ENCODE results near the gene ABO. TPM values are rescaled to one million over a fixed set of nuclear protein-coding genes. Genes with fewer than 3 reads are reported as not detected.

Gene ABO
- total and polyA plus RNA-seq, 2 donors (not counting 3 experiments of a cell fraction or from before 2014, with no cell fraction given): not detected

DNA sequence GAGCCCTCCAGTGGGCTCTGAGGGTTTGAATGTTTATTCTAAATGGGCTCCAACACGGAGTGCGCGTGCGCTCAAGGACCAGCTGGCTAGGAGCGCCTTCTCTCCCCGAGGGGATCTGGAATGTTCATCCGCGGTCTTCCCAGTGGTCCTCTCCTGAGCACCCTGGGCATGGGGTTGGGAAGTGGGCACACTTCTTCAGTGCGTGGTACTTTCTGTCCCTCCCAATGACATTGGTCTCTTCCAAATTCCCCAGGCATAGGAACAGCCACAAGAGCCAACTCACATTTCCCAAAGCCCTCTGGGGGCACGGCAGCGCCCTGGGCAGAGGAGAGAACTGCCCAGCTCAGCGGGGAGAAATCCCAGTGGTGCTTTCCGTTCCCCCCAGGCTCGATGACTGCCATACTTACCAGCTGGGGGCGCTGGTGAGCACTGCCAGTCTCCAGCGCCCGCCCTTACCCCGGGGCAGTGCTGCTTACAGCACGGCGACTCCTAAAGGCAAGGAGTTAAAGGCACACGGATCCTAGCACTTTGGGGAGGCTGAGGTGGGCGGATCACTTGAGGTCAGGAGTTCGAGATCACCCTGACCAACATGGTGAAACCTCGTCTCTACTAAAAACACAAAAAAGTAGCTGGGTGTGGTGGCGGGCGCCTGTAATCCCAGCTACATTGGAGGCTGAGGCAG is 36.0 kb downstream of the ABO start:
- Histone ChIP-seq H3K9me3 (replicated peaks; ENCODE audit: control insufficient read depth, insufficient read depth, low read length) (no peaks in the 10 kb centered on the region), H3K4me1 (ENCODE audit: control insufficient read depth, extremely low read depth, insufficient read depth, low read length) (peaks cover 19% of the 10 kb centered on the region), H3K9ac (replicated peaks; ENCODE audit: extremely low read depth, insufficient read depth, low read length) (peak overlapping the region; percentile 41), H3K9me1 (replicated peaks; ENCODE audit: control insufficient read depth, extremely low read depth, insufficient read depth, low read length) (no peaks in the 10 kb centered on the region), H3K27me3 (ENCODE audit: control insufficient read depth in 2 of 2, insufficient read depth in 2 of 2, low read length in 2 of 2) (peaks cover 2 to 6% of the 10 kb centered on the region in 2 experiments), H3K4me3 (replicated peaks in 1 of 3; ENCODE audit: insufficient read depth in 1 of 3, low read depth in 1 of 3, low read length in 3 of 3) (peak overlapping the region in 2 of 3 experiments; percentile 3 to 11), H3K79me2 (ENCODE audit: control insufficient read depth, insufficient read depth, low read length) (no peaks in the 10 kb centered on the region), H4K20me1 (replicated peaks; ENCODE audit: control insufficient read depth, extremely low read depth, insufficient read depth, low read length) (no peaks in the 10 kb centered on the region), H3K36me3 (ENCODE audit: control insufficient read depth in 2 of 2, extremely low read depth in 1 of 2, insufficient read depth in 2 of 2, low read length in 2 of 2) (no peaks in the 10 kb centered on the region), H3K4me2 (ENCODE audit: insufficient read depth, low read length) (peak overlapping the region; percentile 19), H2AFZ (ENCODE audit: low read depth, low read length) (peak overlapping the region; percentile 67), H3K27ac (ENCODE audit: insufficient read depth, low read depth, low read length) (peak overlapping the region; percentile 10)
- dilution Hi-C loops (cut with MboI; ENCODE audit: extremely low pct_ligation_motif_present, low sequenced_read_pairs) (no loop called here), intact Hi-C loops (cut with micrococcal nuclease) (loop anchor here (1.0 to 2.0 kb wide), 3 partner anchors 53 to 248 kb away; no protein-coding TSS in a partner anchor)
- FAIRE-seq (peak; percentile 83), DNase-seq (ENCODE audit: low read depth, low spot score) (peak; percentile 51)
- no TSS peak for BruUV-seq (replicated peaks)
- no peak for TF ChIP-seq POLR2A (IDR thresholded peaks at IDR 0.05; ENCODE audit: low read depth, low read length)
- TF ChIP-seq, protein P1, sequence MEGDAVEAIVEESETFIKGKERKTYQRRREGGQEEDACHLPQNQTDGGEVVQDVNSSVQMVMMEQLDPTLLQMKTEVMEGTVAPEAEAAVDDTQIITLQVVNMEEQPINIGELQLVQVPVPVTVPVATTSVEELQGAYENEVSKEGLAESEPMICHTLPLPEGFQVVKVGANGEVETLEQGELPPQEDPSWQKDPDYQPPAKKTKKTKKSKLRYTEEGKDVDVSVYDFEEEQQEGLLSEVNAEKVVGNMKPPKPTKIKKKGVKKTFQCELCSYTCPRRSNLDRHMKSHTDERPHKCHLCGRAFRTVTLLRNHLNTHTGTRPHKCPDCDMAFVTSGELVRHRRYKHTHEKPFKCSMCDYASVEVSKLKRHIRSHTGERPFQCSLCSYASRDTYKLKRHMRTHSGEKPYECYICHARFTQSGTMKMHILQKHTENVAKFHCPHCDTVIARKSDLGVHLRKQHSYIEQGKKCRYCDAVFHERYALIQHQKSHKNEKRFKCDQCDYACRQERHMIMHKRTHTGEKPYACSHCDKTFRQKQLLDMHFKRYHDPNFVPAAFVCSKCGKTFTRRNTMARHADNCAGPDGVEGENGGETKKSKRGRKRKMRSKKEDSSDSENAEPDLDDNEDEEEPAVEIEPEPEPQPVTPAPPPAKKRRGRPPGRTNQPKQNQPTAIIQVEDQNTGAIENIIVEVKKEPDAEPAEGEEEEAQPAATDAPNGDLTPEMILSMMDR (IDR thresholded peaks at IDR 0.05; ENCODE audit: extremely low read depth in 1 of 2, insufficient read depth in 1 of 2, low read depth in 1 of 2, low read length in 2 of 2): peak; percentile 85 to 92
- POLR2A ChIA-PET: interaction anchor here (0.9 kb wide), 1 partner anchor 208 kb away, joined by 4 read pairs; the partner anchor contains the start of gene GTF3C5
- CTCF ChIA-PET: interaction anchor here (0.7 to 4.4 kb wide), 19 partner anchors 8 to 248 kb away, joined by 3 to 42 read pairs (median 5); partner anchors contain the start of gene SURF6

DNA sequence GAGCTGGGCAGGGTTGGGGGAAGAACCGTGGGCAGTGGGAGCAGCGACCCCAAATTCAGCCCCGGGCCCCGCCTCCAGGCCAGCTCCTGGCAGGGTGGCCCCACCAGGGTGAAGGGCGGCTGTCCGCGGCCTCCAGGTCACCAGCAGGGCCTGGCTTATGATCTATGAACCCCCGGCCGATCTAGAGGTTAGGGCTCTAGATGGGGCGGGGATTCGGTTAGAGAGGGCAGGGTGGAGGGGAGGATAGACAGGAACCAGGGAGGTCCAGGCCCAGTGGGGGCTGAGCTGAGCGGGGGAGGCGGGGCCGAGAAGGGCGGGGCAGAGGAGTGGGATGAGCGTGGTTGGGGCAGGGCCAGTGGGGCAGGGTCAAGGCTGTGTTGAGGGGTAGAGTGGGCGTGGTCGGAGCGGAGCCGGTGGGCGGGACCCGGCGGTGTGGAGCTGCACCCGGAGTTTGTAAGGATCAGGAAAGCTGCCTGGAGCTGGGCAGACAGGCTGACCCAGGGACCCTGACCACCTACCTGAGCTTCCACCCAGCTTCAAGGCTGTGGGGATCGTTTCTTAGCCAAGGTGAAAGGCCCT is 36.6 kb downstream of the ABO start:
- intact Hi-C loops (cut with micrococcal nuclease) (loop anchor here (2.0 kb wide), 2 partner anchors 90 to 248 kb away; no protein-coding TSS in a partner anchor), dilution Hi-C loops (cut with MboI; ENCODE audit: extremely low pct_ligation_motif_present, low sequenced_read_pairs) (no loop called here)
- Histone ChIP-seq H3K27me3 (ENCODE audit: control insufficient read depth in 2 of 2, insufficient read depth in 2 of 2, low read length in 2 of 2) (peaks cover under 1 to 2% of the 10 kb centered on the region in 2 experiments), H3K27ac (ENCODE audit: insufficient read depth, low read depth, low read length) (peak overlapping the region; percentile 15), H3K9me3 (replicated peaks; ENCODE audit: control insufficient read depth, insufficient read depth, low read length) (no peaks in the 10 kb centered on the region), H3K4me3 (replicated peaks in 1 of 3; ENCODE audit: insufficient read depth in 1 of 3, low read depth in 1 of 3, low read length in 3 of 3) (peak overlapping the region in 2 of 3 experiments; percentile 3 to 11), H3K4me1 (ENCODE audit: control insufficient read depth, extremely low read depth, insufficient read depth, low read length) (peaks cover 19% of the 10 kb centered on the region), H3K4me2 (ENCODE audit: insufficient read depth, low read length) (peak overlapping the region; percentile 19), H2AFZ (ENCODE audit: low read depth, low read length) (peak overlapping the region; percentile 67), H3K9me1 (replicated peaks; ENCODE audit: control insufficient read depth, extremely low read depth, insufficient read depth, low read length) (no peaks in the 10 kb centered on the region), H3K79me2 (ENCODE audit: control insufficient read depth, insufficient read depth, low read length) (no peaks in the 10 kb centered on the region), H3K36me3 (ENCODE audit: control insufficient read depth in 2 of 2, extremely low read depth in 1 of 2, insufficient read depth in 2 of 2, low read length in 2 of 2) (no peaks in the 10 kb centered on the region), H3K9ac (replicated peaks; ENCODE audit: extremely low read depth, insufficient read depth, low read length) (peak overlapping the region; percentile 41), H4K20me1 (replicated peaks; ENCODE audit: control insufficient read depth, extremely low read depth, insufficient read depth, low read length) (no peaks in the 10 kb centered on the region)
- no TSS peak for BruUV-seq (replicated peaks)
- ChIA-PET CTCF (interaction anchor here (0.7 to 4.4 kb wide), 18 partner anchors 9 to 248 kb away, joined by 3 to 42 read pairs (median 4); partner anchors contain the start of gene SURF6), POLR2A (interaction anchor here (0.9 kb wide), 1 partner anchor 208 kb away, joined by 4 read pairs; the partner anchor contains the start of gene GTF3C5)
- TF ChIP-seq FOS (IDR thresholded peaks at IDR 0.05; ENCODE audit: borderline replicate concordance, insufficient read depth, low read length) (no peak), MYC (IDR thresholded peaks at IDR 0.05; ENCODE audit: low read depth, low read length) (no peak), GATA2 (IDR thresholded peaks at IDR 0.05; ENCODE audit: insufficient read depth, insufficient read length, low read depth, low read length) (no peak), JUN (IDR thresholded peaks at IDR 0.05; ENCODE audit: borderline replicate concordance, insufficient read depth, insufficient read length, low read depth) (no peak), POLR2A (IDR thresholded peaks at IDR 0.05; ENCODE audit: low read depth, low read length) (no peak), EZH2 (IDR thresholded peaks at IDR 0.05; ENCODE audit: borderline replicate concordance, low read depth, low read length, severe bottlenecking) (no peak), POLR2AphosphoS5 (IDR thresholded peaks at IDR 0.05; ENCODE audit: insufficient read depth, low read depth, low read length) (no peak)
- TF ChIP-seq, protein P1 (IDR thresholded peaks at IDR 0.05; ENCODE audit: extremely low read depth in 1 of 2, insufficient read depth in 1 of 2, low read depth in 1 of 2, low read length in 2 of 2): no peak
- TF ChIP-seq, protein P2, sequence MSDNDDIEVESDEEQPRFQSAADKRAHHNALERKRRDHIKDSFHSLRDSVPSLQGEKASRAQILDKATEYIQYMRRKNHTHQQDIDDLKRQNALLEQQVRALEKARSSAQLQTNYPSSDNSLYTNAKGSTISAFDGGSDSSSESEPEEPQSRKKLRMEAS (IDR thresholded peaks at IDR 0.05; ENCODE audit: insufficient read depth, insufficient read length): no peak
- FAIRE-seq: peak; percentile 57
- DNase-seq (ENCODE audit: low read depth, low spot score): peak; percentile 47

Measured in endothelial cell of umbilical vein (primary cell).